GM19328 (cell line): ENCODE data around the gene ZBTB20.

ENCODE experiments used
- ATAC-seq: cut with Tn5 transposase; IDR thresholded peaks from one replicate; pipeline ENCODE4 v1.9.1; 2021; ENCODE audit warnings: mild to moderate bottlenecking, moderate library complexity; ENCODE audit not compliant: unreplicated experiment

Gene ZBTB20

DNA sequence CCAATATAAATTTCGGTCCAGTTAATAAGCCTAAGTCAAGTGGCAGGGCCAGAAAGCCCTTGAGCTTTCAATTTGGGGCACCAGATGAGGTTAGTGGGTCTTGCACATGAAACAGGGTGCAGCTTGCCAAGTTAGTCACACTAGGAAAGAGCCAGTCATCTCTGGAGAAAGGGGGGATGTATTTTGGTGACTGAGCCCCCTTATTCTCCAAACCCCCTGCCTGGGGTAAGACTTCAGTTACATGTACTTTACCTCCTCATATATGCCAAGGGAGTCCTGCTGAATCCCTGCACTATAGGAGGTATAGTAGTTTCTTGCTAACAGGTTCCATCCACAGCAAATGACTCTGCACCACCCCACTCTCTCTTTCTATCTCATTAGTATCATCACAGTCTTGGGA is 790.6 kb downstream of the ZBTB20 start:
- ATAC-seq = no peak

DNA sequence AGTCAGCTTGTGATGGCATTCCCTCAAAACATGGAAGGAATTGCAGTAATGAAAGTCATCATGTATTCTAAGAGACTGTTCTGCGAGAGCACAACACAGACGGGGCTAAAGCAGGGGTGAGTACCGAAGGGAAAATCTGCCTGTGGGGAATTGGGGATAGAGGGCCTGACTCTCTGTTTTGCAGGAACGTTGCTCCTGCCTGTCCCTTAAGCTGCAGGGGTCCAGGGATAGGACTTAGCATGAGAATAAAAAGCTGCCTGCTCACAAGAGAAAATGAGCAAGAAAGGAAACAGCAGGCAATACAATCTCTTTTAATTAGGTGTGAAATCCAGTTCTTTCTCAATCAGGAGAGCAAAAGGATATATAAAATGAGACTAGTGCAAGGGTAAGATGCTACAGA is 791.0 kb downstream of the ZBTB20 start:
- no peak for ATAC-seq

DNA sequence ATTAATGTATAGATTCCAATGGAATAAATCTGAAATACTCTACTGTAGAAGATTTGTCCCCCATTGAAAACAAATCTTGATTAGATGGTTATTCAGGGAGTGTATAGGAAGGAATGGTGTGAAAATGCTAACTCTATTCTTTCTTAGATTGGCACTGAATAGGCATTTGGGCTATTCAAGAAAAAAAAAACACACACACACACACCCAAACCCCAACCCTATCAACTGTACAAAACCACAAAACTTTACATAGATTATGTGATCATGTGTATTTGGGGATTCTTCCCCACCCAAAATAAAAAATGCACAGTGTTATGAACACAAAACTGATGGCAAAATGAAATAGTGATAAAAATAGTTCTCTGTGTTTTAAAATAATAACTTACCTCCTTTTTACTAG is 791.4 kb downstream of the ZBTB20 start:
- no peak for ATAC-seq

DNA sequence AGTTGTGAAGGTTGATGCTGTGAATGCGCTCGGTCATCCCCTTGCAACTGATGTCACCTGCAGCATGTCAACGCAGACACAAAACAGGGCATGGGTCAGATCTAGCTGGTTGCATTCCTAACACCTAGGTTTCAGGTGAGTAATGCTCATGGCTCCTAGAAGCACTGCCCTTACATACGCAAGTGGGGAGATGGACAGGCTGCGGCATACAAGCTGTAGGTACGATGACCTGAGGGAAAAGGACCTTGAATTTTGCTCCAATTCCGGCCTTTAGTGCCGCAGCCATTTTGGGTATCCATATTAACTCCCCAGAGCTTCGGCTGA is 795.3 kb downstream of the ZBTB20 start:
- no peak for ATAC-seq

DNA sequence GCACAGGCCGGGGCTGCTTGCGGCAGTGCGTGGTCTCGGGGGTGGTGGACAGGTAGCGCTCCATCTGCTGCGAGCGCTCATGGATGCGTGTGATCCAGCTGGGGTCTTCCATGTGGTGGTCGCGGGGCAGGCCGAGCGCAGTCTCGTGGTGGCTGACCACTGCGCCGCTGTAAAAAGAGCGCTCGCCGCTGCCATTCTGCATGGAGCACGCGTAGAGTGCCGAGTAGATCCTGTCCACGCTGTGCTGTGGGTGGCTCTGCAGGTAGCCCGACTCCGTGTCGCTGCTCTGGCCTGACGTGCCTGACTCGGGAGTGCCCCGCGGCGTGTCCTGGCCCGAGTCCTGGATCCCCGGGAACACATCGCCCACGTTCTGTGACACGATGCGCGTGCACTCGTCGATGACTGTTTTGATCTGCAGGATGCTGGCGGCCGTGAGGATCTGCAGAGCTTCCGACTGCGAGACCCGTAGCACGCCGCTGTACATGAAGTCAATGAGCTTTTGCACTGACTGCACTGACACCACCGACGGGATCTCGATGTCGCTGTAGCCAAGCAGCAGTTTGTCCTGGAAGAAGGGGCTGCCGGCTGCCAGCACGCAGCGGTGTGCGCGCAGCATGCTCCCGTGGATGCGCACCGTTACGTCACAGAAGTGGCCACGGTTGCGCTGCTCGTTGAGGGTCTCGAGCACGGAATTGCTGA is 795.8 kb downstream of the ZBTB20 start:
- no peak for ATAC-seq

DNA sequence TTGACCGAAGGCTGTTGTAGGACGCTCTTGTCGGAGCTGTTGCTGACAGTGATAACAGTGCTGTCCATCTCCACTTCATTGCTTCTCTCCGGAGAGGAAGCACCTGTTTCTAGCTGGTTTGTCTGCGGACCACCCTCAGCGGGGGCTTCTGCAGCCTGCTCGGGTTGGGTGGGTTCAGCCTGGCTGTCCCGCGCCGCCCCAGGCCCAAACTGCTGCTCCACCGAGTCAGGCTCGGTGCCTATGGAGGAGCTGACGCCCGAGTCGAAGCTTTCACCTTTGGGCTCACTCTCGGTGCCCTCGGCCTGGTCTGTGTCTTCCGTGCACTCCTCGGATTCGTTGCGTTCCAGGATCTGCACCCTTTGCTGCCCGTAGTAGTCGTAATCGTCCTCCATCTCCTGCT is 796.4 kb downstream of the ZBTB20 start:
- no peak for ATAC-seq

DNA sequence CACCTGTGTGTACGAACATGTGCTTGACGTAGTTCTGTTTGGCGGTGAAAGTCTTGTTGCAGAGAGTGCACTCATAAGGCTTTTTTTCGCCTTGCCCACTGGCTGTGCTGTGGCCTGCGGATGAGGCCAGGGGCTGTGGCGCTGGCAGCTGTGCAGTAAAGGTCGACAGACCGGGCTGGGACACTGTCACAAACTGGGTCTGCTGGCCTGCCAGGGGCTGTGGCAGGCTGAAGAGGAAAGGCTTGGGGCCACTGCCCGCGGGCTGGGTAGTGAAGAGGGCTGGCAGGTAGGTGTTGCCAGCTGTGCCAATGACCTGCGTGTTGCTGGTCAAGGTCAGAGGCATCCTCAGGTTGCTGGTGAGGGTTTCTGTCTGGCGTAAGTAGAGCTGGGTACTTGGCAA is 796.8 kb downstream of the ZBTB20 start:
- no peak for ATAC-seq

DNA sequence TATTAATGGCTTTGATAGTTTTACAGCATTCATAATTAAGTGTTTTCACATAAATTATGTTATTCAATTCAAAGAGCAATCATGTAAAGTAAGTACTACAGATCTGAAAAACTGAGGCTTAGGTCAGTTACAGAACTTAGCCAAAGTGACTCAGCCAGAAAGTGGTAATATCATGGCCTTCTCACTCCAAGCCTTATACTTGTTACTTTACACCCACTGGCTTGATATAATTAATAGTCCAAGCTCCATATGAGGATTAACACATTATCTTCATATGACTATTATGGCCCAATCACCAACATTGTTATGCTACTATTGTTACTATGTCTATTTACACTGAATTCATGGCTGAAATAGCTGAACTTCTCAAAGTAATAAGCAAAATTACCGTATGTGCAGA is 802.6 kb downstream of the ZBTB20 start:
- ATAC-seq = no peak

DNA sequence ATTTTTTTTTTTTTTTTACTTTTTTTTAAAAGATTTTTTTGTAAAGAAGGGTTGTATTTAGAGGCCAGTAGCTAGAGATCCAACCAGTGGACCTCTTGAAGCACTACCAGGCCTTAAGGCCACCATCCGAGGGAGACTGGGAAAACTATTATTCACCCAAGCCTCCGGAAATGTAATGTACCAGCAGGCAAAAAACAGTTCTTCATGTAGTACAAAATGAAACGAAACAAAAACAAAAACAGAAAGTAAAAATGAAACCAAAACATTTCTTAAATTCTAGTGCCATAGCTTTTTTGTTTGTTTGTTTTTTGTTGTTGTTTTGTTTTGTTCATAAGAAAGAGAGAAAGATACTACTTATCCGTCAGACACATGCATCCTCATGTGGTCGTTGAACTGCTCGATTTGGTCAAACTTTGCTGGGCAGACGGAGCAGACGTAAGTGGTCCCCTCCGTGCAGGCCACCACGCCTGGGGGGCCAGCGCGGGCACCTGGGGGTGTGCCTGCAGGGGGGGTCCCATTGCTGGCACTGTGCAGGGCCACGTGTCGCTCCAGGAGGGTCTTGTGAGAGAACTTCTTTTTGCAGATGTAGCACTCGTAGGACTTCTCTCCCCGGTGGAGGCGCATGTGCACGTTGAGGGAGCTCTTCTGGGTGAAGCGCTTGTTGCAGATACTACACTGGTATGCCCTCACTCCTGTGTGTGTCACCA is 808.3 kb downstream of the ZBTB20 start:
- no peak for ATAC-seq

DNA sequence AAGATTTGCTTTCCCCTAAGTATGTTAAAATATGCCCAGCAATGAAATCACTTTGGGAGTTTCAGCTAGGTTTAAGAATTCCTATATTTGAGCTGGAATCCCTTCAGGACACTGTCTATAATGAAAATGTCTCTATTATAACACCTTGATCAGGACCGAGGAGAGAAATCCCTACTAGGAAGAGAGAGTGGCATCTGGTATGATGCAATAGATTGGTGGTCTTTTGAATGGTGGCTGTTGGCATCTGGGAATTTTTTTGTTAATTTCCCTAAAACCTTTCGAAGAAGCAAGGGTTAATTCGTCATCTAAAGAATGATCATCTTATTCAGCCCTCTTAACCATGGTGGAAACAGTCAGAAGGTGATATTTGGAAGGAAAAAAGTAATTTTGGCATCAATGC is 810.2 kb downstream of the ZBTB20 start:
- no peak for ATAC-seq

DNA sequence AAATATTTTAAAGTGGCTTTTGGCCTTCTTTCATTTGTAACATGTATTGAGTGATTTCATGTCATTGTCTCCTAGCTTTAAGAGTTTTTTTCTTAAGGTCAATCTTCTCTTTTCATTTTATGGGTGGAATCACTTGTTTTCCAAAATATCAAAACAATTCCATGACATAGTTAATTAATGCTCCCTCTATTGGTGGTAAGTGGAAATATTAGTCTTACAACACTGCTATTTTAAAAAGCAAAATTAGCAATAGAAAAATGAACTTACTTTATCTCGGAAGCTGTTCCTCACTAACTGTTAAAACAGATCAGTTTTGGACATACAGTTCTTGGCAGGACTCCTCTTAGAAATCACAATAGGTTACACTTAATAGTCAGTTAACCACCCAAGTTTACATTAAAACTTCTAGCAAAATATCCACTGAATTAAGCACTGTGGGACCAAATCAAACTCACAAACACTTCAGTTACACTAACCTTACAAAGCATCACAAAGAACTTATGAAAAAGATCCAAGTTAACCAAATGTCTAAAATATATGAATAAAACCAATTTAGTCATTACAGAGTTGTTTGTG is 810.9 kb downstream of the ZBTB20 start:
- ATAC-seq = no peak

DNA sequence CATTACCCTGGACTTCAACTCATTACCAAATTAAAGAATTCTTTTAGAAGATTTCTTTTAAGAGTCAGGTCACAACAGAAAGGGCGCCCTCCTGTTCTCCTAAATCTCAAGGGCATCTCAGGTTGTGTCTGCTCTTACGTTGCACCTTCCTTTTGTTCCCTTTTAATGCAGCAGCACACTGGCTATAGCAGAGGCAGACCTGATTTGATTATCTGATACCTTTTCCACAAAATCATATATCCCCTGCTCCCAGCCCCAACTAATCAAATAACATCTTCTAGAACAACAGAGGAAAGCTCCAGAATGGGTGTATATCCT is 813.2 kb downstream of the ZBTB20 start:
- no peak for ATAC-seq

DNA sequence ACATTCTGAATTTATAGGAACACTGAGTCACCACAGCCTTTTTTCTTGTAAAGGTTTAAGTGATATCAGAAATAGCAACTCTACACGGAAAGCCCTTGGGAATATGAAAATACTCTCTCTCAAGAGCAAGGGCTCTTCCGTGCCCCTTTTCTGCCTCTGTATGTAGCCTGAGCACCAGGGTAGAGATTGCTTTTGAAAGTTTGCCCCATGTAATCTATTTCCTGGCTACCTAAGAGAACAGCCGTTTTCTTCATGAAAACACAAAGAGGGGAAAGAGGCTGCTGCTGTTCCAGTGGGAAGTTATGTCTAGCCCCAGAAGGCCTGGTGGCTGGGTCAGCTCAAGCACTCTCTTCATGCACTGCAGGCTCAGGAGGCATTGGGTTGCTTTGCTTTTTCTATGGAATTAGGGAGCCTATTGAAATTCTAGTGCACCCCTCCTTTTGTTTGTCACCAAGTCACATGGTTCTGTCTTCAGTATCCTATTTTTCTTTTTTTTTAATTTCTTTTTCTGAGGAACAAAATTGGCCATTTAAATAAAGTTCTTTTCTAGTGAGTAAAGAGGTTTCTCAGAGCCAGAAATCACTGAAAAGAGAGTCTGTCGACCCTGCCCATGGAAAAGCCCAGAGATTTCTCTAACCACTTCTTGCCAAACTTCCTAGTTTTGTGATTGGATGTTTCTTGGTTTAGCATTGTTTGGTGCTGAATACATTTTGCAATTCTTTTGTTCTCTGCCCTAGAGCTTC is 813.7 kb downstream of the ZBTB20 start:
- no peak for ATAC-seq

DNA sequence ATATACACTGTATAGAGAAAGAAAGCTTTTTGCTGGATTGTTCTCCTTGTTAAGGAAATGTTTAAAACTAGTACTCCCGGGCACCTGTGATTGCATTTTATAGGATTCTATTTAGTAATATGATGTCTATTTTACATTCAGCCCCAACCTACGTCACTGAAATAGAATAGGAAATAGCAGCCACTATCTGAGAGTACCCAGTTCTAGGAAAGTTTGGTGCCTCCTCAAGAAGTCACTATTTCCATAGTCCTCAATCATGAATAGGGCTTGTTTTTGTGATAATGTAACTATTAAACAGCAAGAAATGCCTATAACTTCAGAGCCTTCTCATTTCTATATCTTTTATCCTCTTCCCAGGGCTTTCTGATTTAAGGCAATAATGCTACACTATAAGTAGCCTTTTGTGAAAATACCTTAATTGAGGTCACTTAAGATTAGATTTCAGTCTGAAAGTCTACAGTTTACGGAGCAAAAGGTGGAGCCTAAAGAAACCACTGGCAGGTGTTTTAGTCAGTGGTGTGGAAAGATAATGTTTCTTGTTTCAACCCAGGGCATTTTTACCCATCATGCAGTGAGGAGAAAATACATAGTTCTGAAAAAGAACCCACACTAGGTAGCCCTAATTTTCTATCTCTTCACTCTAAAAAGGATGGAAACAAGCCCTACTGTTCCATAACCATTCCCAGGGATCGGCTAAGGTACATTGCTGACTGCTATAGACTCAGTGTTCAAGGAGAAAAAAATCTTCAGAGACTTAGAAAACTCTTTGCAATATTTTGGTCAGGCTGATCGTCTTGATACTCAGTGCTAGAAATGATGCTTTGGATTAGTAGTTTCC is 814.5 kb downstream of the ZBTB20 start:
- no peak for ATAC-seq

DNA sequence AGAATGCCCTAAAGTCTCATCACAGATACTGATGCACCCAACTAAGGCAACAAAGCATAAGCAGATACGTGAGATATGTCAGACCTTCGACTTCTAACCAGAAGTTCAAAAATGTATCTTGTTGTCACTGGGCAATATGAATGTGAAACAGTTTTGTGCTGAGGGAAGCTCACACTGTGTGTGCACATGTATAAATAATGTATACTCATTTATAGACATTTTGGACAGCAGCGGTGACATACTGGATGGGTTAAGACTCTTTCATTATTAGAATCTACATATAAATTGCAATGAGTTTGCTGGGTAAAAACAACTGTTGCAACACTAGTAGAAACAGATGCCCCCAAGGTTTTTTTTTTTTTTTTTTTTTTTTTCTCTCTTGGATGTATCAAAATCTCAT is 815.4 kb downstream of the ZBTB20 start:
- ATAC-seq = no peak

DNA sequence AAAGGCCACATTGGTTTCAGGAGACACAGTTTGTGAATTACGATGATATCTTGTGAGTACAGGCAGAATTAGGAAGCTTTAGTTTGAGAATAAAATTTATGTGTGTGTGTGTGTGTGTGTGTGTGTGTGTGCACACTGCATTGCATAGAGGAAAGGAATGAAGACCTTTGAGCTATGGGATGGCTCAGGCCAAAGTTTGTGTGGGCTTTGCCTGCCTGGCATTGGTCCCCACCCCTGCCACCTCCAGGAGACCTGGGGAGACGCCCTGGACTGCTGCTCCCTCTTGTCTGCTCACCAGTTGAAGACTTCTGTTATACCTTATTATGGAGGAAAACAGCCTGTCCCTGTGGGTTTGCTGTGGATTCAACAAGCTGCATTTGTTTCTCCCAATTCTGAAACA is 816.1 kb downstream of the ZBTB20 start:
- ATAC-seq = no peak

DNA sequence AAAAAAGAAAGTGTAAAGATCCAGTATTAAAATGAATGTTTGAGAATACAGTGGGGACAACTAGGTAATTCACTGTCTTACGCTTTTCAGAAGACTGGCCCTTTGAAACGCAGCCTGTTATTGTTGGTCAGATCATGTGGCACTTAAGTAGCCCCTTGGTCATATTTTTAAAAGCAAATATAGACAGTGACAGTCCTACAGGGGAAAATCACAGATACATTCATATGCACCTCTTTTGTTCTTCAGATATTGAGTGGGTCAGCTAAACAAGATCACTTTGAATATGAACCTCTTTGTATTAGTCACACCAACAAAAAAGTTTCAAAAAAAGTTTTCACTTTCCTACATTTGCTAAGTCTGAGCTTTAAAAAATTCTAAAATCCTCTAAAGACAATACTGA is 817.3 kb downstream of the ZBTB20 start:
- ATAC-seq = no peak

DNA sequence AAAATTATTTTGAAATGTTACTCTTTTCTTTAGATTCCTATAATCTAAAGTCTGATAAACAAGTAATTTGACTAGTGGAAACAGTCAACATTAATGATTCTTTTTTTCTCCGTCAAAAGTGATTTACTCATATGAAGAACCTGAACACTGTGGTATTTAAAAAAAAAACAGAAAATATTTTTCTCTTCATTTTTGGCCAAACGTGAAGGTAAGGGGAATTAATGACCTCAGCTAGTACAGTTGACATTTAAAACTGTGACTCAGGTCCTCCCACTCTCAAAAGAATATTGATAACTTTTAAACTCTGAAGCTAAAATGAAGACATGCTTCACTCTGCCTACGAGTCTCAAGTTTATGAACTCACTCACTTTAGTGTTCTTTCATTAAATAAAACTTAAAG is 818.7 kb downstream of the ZBTB20 start:
- no peak for ATAC-seq

DNA sequence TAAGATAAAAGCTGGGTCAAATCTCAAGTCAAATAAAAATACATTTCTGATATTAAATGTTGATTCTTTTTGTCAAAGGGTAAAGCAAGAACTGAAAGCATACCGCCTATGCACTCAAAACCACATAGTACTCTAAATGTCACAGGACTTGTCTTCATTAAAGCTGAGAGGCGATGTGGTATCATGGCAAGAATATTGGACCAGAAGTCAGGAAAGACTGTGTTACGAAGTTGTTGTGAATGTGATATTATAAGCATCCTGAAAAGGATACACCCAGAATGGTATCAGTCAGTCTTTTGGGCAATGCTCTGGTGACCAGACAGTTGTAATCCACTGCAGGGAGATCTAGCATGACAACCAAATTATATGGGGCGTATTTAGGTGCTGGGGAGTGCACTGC is 819.4 kb downstream of the ZBTB20 start:
- ATAC-seq = no peak

DNA sequence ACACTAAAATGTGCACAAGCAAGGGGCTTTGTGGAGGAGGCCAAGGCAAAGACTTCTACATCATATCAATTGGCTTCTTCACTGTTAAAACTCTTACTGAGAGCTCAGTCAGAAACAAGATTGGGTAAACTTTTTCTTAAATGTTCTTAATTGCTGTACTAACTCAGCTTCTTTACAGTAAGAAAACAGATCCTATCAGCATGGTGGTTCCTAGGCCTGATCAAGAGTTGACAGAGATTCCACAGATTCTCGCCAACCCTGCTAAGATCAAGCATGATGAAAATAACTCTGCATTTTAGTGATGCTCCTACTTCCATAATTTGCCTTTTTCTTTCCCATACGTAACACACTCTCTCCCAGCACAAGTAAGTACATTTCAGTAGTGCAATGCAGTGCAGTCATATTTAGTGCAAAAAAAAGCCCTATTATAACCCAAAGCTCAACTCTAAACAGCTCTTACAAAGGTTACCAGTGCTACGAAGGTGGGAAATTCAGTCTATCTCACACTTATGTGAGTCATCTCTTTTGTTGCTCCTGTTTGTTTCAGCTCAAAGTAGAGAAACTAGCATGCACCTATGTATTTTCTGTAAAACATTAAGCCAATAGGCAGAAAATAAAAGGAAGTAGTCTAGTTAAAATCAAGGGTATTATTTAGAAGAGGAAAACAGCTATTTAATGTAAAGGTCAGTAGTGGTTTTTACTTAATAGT is 823.4 kb downstream of the ZBTB20 start:
- ATAC-seq = no peak

DNA sequence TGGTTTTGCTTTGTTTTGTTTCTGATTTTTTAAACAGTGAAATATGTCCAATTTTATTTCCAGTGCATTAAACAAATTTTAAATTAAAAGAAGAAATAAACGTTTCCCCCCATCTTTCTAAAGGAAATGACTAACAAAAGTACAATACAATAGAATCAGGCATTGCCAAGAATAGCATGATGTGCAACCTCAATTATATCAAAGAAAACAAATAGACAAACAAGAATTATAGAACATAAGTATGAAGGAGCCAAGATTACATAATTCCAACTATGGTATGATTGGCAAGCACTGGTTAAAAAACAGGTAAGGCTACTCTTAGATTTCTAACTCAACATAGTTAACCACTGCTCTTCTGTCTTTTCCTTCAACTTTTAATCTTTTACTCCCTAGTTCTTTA is 826.8 kb downstream of the ZBTB20 start:
- ATAC-seq = no peak
